ENCODE measurements around the gene LIMS1.
A peak's percentile ranks its signal among the peaks of the same experiment; 100 is the strongest.
"Not testable (repeated sequence)": the region's sequence is repeated elsewhere in the genome, so short reads cannot be mapped to it uniquely, and the experiment has no call there.

LIMS1 gene

GRCh38 chr2:108533832-108534583 is at the start of gene LIMS1:
Gene LIMS1, plus strand, starts transcription at chr2:108534470. Its CDS starts 93 bp downstream, at chr2:108534563.
- DNase-seq: peak; percentile 91
- in situ Hi-C loops (cut with HindIII; ENCODE audit: low pct_ligation_motif_present, low pct_unique_long_range_greater_than_20kb, low sequenced_read_pairs): no loop called here

- DNase-seq: no peak
- in situ Hi-C loops (cut with HindIII; ENCODE audit: low pct_ligation_motif_present, low pct_unique_long_range_greater_than_20kb, low sequenced_read_pairs): no loop called here
Observed at GRCh38 chr2:108485253-108485652, 49.0 kb upstream of the LIMS1 start.

GRCh38 chr2:108490506-108491122 is 43.7 kb upstream of the LIMS1 start:
- in situ Hi-C loops (cut with HindIII; ENCODE audit: low pct_ligation_motif_present, low pct_unique_long_range_greater_than_20kb, low sequenced_read_pairs): no loop called here
- DNase-seq: no peak

GRCh38 chr2:108491848-108492247 is 42.4 kb upstream of the LIMS1 start:
- in situ Hi-C loops (cut with HindIII; ENCODE audit: low pct_ligation_motif_present, low pct_unique_long_range_greater_than_20kb, low sequenced_read_pairs): no loop called here
- no peak for DNase-seq

- DNase-seq: peak; percentile 46
- in situ Hi-C loops (cut with HindIII; ENCODE audit: low pct_ligation_motif_present, low pct_unique_long_range_greater_than_20kb, low sequenced_read_pairs): no loop called here
Observed at GRCh38 chr2:108492364-108492763, 41.9 kb upstream of the LIMS1 start.

- DNase-seq; in situ Hi-C loops (cut with HindIII; ENCODE audit: low pct_ligation_motif_present, low pct_unique_long_range_greater_than_20kb, low sequenced_read_pairs): not testable (repeated sequence)
Observed at GRCh38 chr2:108496167-108496566, 38.1 kb upstream of the LIMS1 start.

- in situ Hi-C loops (cut with HindIII; ENCODE audit: low pct_ligation_motif_present, low pct_unique_long_range_greater_than_20kb, low sequenced_read_pairs): not testable (repeated sequence)
Observed at GRCh38 chr2:108507620-108508019, 26.6 kb upstream of the LIMS1 start.

GRCh38 chr2:108512431-108512830 is 21.8 kb upstream of the LIMS1 start:
- DNase-seq; in situ Hi-C loops (cut with HindIII; ENCODE audit: low pct_ligation_motif_present, low pct_unique_long_range_greater_than_20kb, low sequenced_read_pairs): not testable (repeated sequence)

More at GRCh38 chr2:108507620-108508019, 26.6 kb upstream of the LIMS1 start:
- DNase-seq: not testable (repeated sequence)

GRCh38 chr2:108514478-108514877 is 19.8 kb upstream of the LIMS1 start:
- in situ Hi-C loops (cut with HindIII; ENCODE audit: low pct_ligation_motif_present, low pct_unique_long_range_greater_than_20kb, low sequenced_read_pairs); DNase-seq: not testable (repeated sequence)

GRCh38 chr2:108524688-108525087 is 9.6 kb upstream of the LIMS1 start:
- DNase-seq; in situ Hi-C loops (cut with HindIII; ENCODE audit: low pct_ligation_motif_present, low pct_unique_long_range_greater_than_20kb, low sequenced_read_pairs): not testable (repeated sequence)

- in situ Hi-C loops (cut with HindIII; ENCODE audit: low pct_ligation_motif_present, low pct_unique_long_range_greater_than_20kb, low sequenced_read_pairs); DNase-seq: not testable (repeated sequence)
Observed at GRCh38 chr2:108525258-108525657, 9.0 kb upstream of the LIMS1 start.

- in situ Hi-C loops (cut with HindIII; ENCODE audit: low pct_ligation_motif_present, low pct_unique_long_range_greater_than_20kb, low sequenced_read_pairs): no loop called here
- no peak for DNase-seq
Observed at GRCh38 chr2:108531674-108532055, 2.6 kb upstream of the LIMS1 start.

GRCh38 chr2:108534584-108535356 is 500 bp downstream of the LIMS1 start:
- in situ Hi-C loops (cut with HindIII; ENCODE audit: low pct_ligation_motif_present, low pct_unique_long_range_greater_than_20kb, low sequenced_read_pairs): no loop called here
- DNase-seq: peak; percentile 65

GRCh38 chr2:108535357-108535631 is 1.0 kb downstream of the LIMS1 start:
- in situ Hi-C loops (cut with HindIII; ENCODE audit: low pct_ligation_motif_present, low pct_unique_long_range_greater_than_20kb, low sequenced_read_pairs): no loop called here
- DNase-seq: no peak

GRCh38 chr2:108536133-108536780 is 2.0 kb downstream of the LIMS1 start:
- in situ Hi-C loops (cut with HindIII; ENCODE audit: low pct_ligation_motif_present, low pct_unique_long_range_greater_than_20kb, low sequenced_read_pairs): no loop called here
- peak; percentile 33 for DNase-seq

GRCh38 chr2:108536911-108537310 is 2.6 kb downstream of the LIMS1 start:
- in situ Hi-C loops (cut with HindIII; ENCODE audit: low pct_ligation_motif_present, low pct_unique_long_range_greater_than_20kb, low sequenced_read_pairs): no loop called here
- no peak for DNase-seq

GRCh38 chr2:108538000-108538625 is 3.8 kb downstream of the LIMS1 start:
- in situ Hi-C loops (cut with HindIII; ENCODE audit: low pct_ligation_motif_present, low pct_unique_long_range_greater_than_20kb, low sequenced_read_pairs): no loop called here
- no peak for DNase-seq

- no peak for DNase-seq
- in situ Hi-C loops (cut with HindIII; ENCODE audit: low pct_ligation_motif_present, low pct_unique_long_range_greater_than_20kb, low sequenced_read_pairs): no loop called here
Observed at GRCh38 chr2:108541451-108541850, 7.2 kb downstream of the LIMS1 start.

GRCh38 chr2:108542071-108542470 is 7.8 kb downstream of the LIMS1 start:
- DNase-seq: no peak
- in situ Hi-C loops (cut with HindIII; ENCODE audit: low pct_ligation_motif_present, low pct_unique_long_range_greater_than_20kb, low sequenced_read_pairs): no loop called here
